Measurements from ENCODE around the gene ULBP2.
"Not testable (repeated sequence)": the region's sequence is repeated elsewhere in the genome, so short reads cannot be mapped to it uniquely, and the experiment has no call there.

Gene ULBP2

DNA sequence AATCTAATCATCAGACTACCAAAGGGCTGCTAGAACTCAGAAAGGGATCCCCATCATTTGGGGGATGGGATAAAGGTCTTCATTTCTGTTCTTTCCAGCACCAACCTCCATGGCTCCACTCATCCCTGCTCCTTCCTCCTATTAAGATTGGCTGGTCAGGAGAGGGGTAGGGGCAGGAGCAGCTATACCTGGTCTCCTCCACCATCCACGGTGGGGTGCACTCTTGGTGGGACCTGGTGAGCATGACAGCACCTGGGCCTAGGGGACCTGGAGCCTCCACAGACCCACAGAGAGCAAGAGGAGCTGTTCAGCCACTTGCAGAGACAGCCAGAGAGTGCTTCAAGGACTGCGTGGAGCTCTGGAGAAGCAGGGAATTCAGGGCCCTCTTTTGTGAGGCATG, 6.1 kb upstream of the ULBP2 start:
- Histone ChIP-seq H3K4me2 (ENCODE audit: low read length) (no peak overlapping the region), H3K79me2 (ENCODE audit: low read length) (no peaks in the 10 kb centered on the region), H2AFZ (ENCODE audit: low read depth, low read length) (no peak overlapping the region), H3K27ac (ENCODE audit: low read length) (no peak overlapping the region), H3K4me3 (ENCODE audit: low read length) (no peak overlapping the region), H3K27me3 (ENCODE audit: low read depth, low read length) (peaks cover 54% of the 10 kb centered on the region), H3K36me3 (replicated peaks; ENCODE audit: low read depth, low read length) (no peaks in the 10 kb centered on the region), H3K4me1 (ENCODE audit: low read length) (peaks cover 19% of the 10 kb centered on the region), H4K20me1 (ENCODE audit: insufficient read depth, low read length) (no peaks in the 10 kb centered on the region), H3K9me3 (ENCODE audit: insufficient read depth, low read length) (no peaks in the 10 kb centered on the region), H3K9ac (ENCODE audit: low read length) (no peak overlapping the region)
- TF ChIP-seq EZH2phosphoT487 (IDR thresholded peaks at IDR 0.05; ENCODE audit: low read depth), result no peak
- TF ChIP-seq, protein P1, sequence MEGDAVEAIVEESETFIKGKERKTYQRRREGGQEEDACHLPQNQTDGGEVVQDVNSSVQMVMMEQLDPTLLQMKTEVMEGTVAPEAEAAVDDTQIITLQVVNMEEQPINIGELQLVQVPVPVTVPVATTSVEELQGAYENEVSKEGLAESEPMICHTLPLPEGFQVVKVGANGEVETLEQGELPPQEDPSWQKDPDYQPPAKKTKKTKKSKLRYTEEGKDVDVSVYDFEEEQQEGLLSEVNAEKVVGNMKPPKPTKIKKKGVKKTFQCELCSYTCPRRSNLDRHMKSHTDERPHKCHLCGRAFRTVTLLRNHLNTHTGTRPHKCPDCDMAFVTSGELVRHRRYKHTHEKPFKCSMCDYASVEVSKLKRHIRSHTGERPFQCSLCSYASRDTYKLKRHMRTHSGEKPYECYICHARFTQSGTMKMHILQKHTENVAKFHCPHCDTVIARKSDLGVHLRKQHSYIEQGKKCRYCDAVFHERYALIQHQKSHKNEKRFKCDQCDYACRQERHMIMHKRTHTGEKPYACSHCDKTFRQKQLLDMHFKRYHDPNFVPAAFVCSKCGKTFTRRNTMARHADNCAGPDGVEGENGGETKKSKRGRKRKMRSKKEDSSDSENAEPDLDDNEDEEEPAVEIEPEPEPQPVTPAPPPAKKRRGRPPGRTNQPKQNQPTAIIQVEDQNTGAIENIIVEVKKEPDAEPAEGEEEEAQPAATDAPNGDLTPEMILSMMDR (IDR thresholded peaks at IDR 0.05; ENCODE audit: low read depth, low read length), result no peak

DNA sequence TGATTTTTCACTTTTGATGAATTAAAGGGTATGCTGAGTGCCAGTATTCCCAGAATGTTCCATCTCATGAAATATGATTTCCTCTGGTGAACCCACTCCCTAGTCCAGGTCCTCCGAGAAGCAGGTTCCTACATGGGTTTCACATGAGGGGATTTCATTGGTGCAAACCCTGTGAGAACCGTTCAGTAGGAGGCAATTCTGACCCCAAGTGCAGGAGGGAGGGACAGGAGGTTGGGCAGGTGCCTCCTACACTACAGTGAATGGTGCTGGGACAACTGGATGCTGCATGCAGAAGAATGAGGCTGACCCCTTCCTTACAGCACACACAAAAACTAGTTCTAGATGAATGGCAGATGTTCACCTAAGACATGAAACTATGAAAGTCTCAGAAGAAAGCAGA, 5.1 kb upstream of the ULBP2 start:
- H3K4me3 ChIP-seq (ENCODE audit: low read length), result no peak overlapping the region
- no peaks in the 10 kb centered on the region for H4K20me1 ChIP-seq (ENCODE audit: insufficient read depth, low read length)
- peaks cover 19% of the 10 kb centered on the region for H3K4me1 ChIP-seq (ENCODE audit: low read length)
- no peak overlapping the region for H3K9ac ChIP-seq (ENCODE audit: low read length)
- no peak for TF ChIP-seq EZH2phosphoT487 (IDR thresholded peaks at IDR 0.05; ENCODE audit: low read depth)
- TF ChIP-seq, protein P1 (IDR thresholded peaks at IDR 0.05; ENCODE audit: low read depth, low read length), result no peak
- no peak overlapping the region for H3K4me2 ChIP-seq (ENCODE audit: low read length)
- no peak overlapping the region for H3K27ac ChIP-seq (ENCODE audit: low read length)
- no peaks in the 10 kb centered on the region for H3K36me3 ChIP-seq (replicated peaks; ENCODE audit: low read depth, low read length)
- H3K9me3 ChIP-seq (ENCODE audit: insufficient read depth, low read length), result no peaks in the 10 kb centered on the region
- no peaks in the 10 kb centered on the region for H3K79me2 ChIP-seq (ENCODE audit: low read length)
- H3K27me3 ChIP-seq (ENCODE audit: low read depth, low read length), result peaks cover 48% of the 10 kb centered on the region
- H2AFZ ChIP-seq (ENCODE audit: low read depth, low read length), result no peak overlapping the region

DNA sequence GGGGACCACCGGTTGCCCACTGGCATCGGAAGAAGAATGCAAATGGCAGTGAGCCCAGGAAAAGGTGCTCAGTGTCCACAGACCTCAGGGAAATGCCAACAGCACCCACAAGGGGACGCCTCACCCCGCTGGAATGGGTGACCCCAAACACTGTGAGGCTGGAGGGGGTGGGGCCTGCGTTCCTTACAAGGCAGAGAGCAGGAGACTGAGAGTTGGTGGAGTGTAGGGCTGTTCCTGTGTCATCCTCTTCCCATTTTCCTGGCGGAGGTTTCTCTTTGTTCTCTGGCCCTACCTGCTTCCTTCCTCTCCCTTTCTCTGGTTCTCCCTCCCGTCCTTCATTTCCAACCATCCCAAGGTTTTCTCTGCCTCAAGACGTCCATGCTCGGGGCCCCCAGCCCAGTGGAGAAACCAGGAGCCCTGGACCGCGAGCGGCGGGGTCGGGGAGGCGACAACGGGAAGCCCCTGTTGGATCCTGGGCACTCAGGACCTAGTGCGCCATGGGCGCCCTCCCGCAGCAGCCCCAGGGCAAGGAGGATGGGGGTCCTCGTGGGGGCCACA, 3.7 kb upstream of the ULBP2 start:
- H3K27me3 ChIP-seq (ENCODE audit: low read depth, low read length), result peaks cover 53% of the 10 kb centered on the region
- H3K4me1 ChIP-seq (ENCODE audit: low read length), result peaks cover 19% of the 10 kb centered on the region
- not testable (repeated sequence) for H3K27ac ChIP-seq (ENCODE audit: low read length); H4K20me1 ChIP-seq (ENCODE audit: insufficient read depth, low read length); H3K79me2 ChIP-seq (ENCODE audit: low read length); H3K36me3 ChIP-seq (replicated peaks; ENCODE audit: low read depth, low read length); H3K9me3 ChIP-seq (ENCODE audit: insufficient read depth, low read length)
- H2AFZ ChIP-seq (ENCODE audit: low read depth, low read length), result peak overlapping the region; percentile 45; the same call in 1 of the 2 replicates
- H3K9ac ChIP-seq (ENCODE audit: low read length), result peak overlapping the region; percentile 63
- peak overlapping the region; percentile 91 for H3K4me3 ChIP-seq (ENCODE audit: low read length)
- peak overlapping the region; percentile 94 for H3K4me2 ChIP-seq (ENCODE audit: low read length)

DNA sequence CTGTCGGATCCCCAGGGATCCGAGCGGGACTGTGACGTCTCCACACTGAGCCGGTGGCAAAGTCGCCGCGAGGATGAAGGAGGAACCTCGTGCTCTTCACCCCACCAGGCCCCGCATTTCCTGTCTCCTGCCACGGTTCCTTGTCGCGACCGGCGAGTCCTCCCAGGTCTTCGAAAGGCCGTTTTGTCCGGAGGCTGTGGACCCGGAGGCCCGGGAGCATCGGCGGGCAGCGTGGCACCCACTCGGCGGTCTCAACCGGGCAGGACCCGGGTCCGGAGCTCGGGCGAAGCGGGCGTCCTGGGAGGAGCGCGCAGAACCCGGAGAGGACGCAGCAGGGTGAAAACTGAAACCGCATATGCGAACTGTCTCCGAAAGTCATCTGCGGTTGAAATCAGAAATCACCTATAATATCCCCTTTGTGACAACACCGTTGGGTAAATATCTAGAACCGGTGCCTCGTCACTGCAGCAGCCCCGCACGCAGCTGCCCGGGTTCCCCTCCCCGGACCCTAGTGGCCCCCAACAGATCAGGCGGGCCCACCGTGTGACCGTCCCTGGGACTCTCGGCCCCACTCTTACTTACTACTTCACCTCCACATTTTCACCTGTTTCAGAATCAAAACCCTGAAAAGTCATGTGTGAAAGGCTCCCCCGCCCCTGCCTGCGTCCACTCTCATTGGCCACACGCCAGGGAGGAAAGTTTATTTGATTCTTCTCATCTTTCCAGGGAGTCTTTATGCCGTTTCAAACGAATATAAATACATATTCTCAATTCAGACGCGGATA, 3.1 kb upstream of the ULBP2 start:
- no peaks in the 10 kb centered on the region for H4K20me1 ChIP-seq (ENCODE audit: insufficient read depth, low read length)
- H3K4me1 ChIP-seq (ENCODE audit: low read length), result peaks cover 19% of the 10 kb centered on the region
- no peaks in the 10 kb centered on the region for H3K9me3 ChIP-seq (ENCODE audit: insufficient read depth, low read length)
- no peaks in the 10 kb centered on the region for H3K79me2 ChIP-seq (ENCODE audit: low read length)
- H3K27ac ChIP-seq (ENCODE audit: low read length), result no peak overlapping the region
- peaks cover 51% of the 10 kb centered on the region for H3K27me3 ChIP-seq (ENCODE audit: low read depth, low read length)
- peak overlapping the region; percentile 45; the same call in 1 of the 2 replicates for H2AFZ ChIP-seq (ENCODE audit: low read depth, low read length)
- H3K36me3 ChIP-seq (replicated peaks; ENCODE audit: low read depth, low read length), result no peaks in the 10 kb centered on the region
- TF ChIP-seq EZH2phosphoT487 (IDR thresholded peaks at IDR 0.05; ENCODE audit: low read depth), result no peak
- peak overlapping the region; percentile 91 for H3K4me3 ChIP-seq (ENCODE audit: low read length)
- peak overlapping the region; percentile 94 for H3K4me2 ChIP-seq (ENCODE audit: low read length)
- H3K9ac ChIP-seq (ENCODE audit: low read length), result peak overlapping the region; percentile 63

DNA sequence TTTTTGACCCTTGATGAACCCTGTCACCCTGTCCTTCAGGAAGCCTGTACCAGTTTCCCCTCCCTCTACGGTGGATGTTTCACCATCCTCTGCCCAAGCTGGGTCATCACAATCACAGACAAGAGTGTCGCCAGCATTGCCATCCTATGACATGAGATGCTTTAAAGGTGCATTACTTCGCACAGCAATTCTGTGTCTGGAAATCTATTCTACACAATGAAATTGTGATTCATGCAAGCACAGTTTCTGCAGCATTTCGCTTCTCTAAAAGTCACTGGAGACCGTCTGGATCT, 2.5 kb upstream of the ULBP2 start:
- Histone ChIP-seq H3K27ac (ENCODE audit: low read length) (no peak overlapping the region), H3K27me3 (ENCODE audit: low read depth, low read length) (peaks cover 51% of the 10 kb centered on the region), H3K4me3 (ENCODE audit: low read length) (peak overlapping the region; percentile 91)

More for the DNA sequence above, 2.5 kb upstream of the ULBP2 start:
- peak overlapping the region; percentile 63 for H3K9ac ChIP-seq (ENCODE audit: low read length)
- H3K4me1 ChIP-seq (ENCODE audit: low read length), result peaks cover 19% of the 10 kb centered on the region
- no peaks in the 10 kb centered on the region for H4K20me1 ChIP-seq (ENCODE audit: insufficient read depth, low read length)
- no peaks in the 10 kb centered on the region for H3K79me2 ChIP-seq (ENCODE audit: low read length)
- H2AFZ ChIP-seq (ENCODE audit: low read depth, low read length), result no peak overlapping the region
- peak overlapping the region; percentile 94 for H3K4me2 ChIP-seq (ENCODE audit: low read length)
- no peaks in the 10 kb centered on the region for H3K36me3 ChIP-seq (replicated peaks; ENCODE audit: low read depth, low read length)
- no peaks in the 10 kb centered on the region for H3K9me3 ChIP-seq (ENCODE audit: insufficient read depth, low read length)
- no peak for TF ChIP-seq EZH2phosphoT487 (IDR thresholded peaks at IDR 0.05; ENCODE audit: low read depth)
- TF ChIP-seq, protein P1 (IDR thresholded peaks at IDR 0.05; ENCODE audit: low read depth, low read length), result no peak

Measured in OCI-LY3 (cell line).